Epithelial cell of proximal tubule (primary cell): Measurements from ENCODE around the gene PDE6D. TPM values are rescaled to one million over a fixed set of nuclear protein-coding genes. Genes with fewer than 3 reads are reported as not detected.
"Not testable (repeated sequence)": the region's sequence is repeated elsewhere in the genome, so short reads cannot be mapped to it uniquely, and the experiment has no call there.

Source experiments
- DNase-seq: peaks from one replicate; pipeline ENCODE4 v3.0.0-alpha.2; 2011; ENCODE audit warnings: low read depth
- H3K4me3 ChIP-seq: 2 replicates; pipeline ENCODE4 v1.5.1; 2011; ENCODE audit warnings: low read depth, mild to moderate bottlenecking, low read length
- CTCF ChIP-seq: conservative IDR thresholded peaks from 2 replicates; pipeline ENCODE4 v1.5.1; 2012; ENCODE audit warnings: low read depth, mild to moderate bottlenecking, low read length
- total RNA-seq: library from RNA; depleted of rRNA; stranded (reverse); fragments of >200 nt; gene quantifications from 2 replicates; pipeline ENCODE4 v1.2.3, GENCODE V29; 2015

The PDE6D gene
- total RNA-seq, 1 donor from 2014 or later, result 32.9 TPM

GRCh38 chr2:231713730-231714638 is 67.1 kb downstream of the PDE6D start:
- no peak for DNase-seq
- peak; percentile 91 for TF ChIP-seq CTCF
- H3K4me3 ChIP-seq, result no peak overlapping the region

- not testable (repeated sequence) for H3K4me3 ChIP-seq, DNase-seq
These were observed 67.7 kb downstream of the PDE6D start for GRCh38 chr2:231713406-231713729.

GRCh38 chr2:231712451-231713021 is 68.5 kb downstream of the PDE6D start:
- H3K4me3 ChIP-seq, result peak overlapping the region; percentile 85
- not testable (repeated sequence) for DNase-seq

GRCh38 chr2:231711677-231712450 is 69.2 kb downstream of the PDE6D start:
- no peak for DNase-seq
- H3K4me3 ChIP-seq, result peak overlapping the region; percentile 85
- TF ChIP-seq CTCF, result no peak

GRCh38 chr2:231710799-231711676 is 70.0 kb downstream of the PDE6D start:
- no peak for DNase-seq
- peak overlapping the region; percentile 85 for H3K4me3 ChIP-seq
- TF ChIP-seq CTCF, result peak; percentile 36

GRCh38 chr2:231709981-231710798 is 70.9 kb downstream of the PDE6D start:
- peak; percentile 66 for TF ChIP-seq CTCF
- no peak for DNase-seq

GRCh38 chr2:231709636-231709980 is 71.5 kb downstream of the PDE6D start:
- peak overlapping the region; percentile 97 for H3K4me3 ChIP-seq
- DNase-seq, result no peak
- no peak for TF ChIP-seq CTCF

More at GRCh38 chr2:231709981-231710798, 70.9 kb downstream of the PDE6D start:
- peak overlapping the region; percentile 97 for H3K4me3 ChIP-seq
